HepG2 (cell line): ENCODE data around the gene ST3GAL2. TPM values are rescaled to one million over a fixed set of nuclear protein-coding genes. Genes with fewer than 3 reads are reported as not detected.

Experiments used
- FIP1L1 ChIP-seq: fragments of 200-400 bp; formaldehyde crosslinking; IDR thresholded peaks from 2 replicates; pipeline ENCODE4 v1.6.1; 2018; ENCODE audit warnings: low read depth, mild to moderate bottlenecking, low read length, moderate library complexity, borderline replicate concordance; ENCODE audit not compliant: insufficient read depth
- FOSL2 ChIP-seq: sonication (generic); formaldehyde crosslinking; IDR thresholded peaks from 2 replicates; pipeline ENCODE4 v1.4.0; 2020; ENCODE audit warnings: missing genetic modification reagents
- HES4 ChIP-seq: sonication (generic); formaldehyde crosslinking; IDR thresholded peaks from 2 replicates; pipeline ENCODE4 v1.9.0; 2021; ENCODE audit warnings: mild to moderate bottlenecking, missing genetic modification reagents, borderline replicate concordance
- HNRNPUL1 ChIP-seq: fragments of 200-400 bp; formaldehyde crosslinking; IDR thresholded peaks from 2 replicates; pipeline ENCODE4 v1.6.1; 2017; ENCODE audit warnings: low read depth, mild to moderate bottlenecking, low read length, moderate library complexity
- KDM2A ChIP-seq: sonication (generic); formaldehyde crosslinking; IDR thresholded peaks from 2 replicates; pipeline ENCODE4 v1.4.0; 2020; ENCODE audit warnings: low read depth, missing genetic modification reagents, borderline replicate concordance
- MTERF4 ChIP-seq: sonication (generic); formaldehyde crosslinking; IDR thresholded peaks from 2 replicates; pipeline ENCODE4 v1.8.0; 2023; ENCODE audit warnings: mild to moderate bottlenecking, missing genetic modification reagents
- MTF2 ChIP-seq: sonication (generic); formaldehyde crosslinking; IDR thresholded peaks from 2 replicates; pipeline ENCODE4 v1.5.0; 2020; ENCODE audit warnings: missing genetic modification reagents, borderline replicate concordance
- SNRNP70 ChIP-seq: fragments of 200-400 bp; formaldehyde crosslinking; IDR thresholded peaks from 2 replicates; pipeline ENCODE4 v1.6.1; 2017; ENCODE audit warnings: mild to moderate bottlenecking, low read depth, low read length, moderate library complexity
- TCF12 ChIP-seq, 2 experiments: fragments of 450-650 bp in 1 of 2; sonication (generic) in 1 of 2; formaldehyde crosslinking in 1 of 2; IDR thresholded peaks; 2 replicates each; pipeline versions ENCODE4 v1.6.1 to v1.8.0; 2017 to 2022; ENCODE audit warnings: antibody characterized with exemption in 1 of 2, mild to moderate bottlenecking in 1 of 2, missing genetic modification reagents in 1 of 2, moderate library complexity in 1 of 2
- ZNF891 ChIP-seq: sonication (generic); formaldehyde crosslinking; IDR thresholded peaks from 2 replicates; pipeline ENCODE4 v1.5.0; 2020; ENCODE audit warnings: mild to moderate bottlenecking, missing genetic modification reagents
- polyA plus RNA-seq, 8 experiments: library from polyadenylated mRNA; depleted of rRNA in 3 of 8; stranded (reverse) in 7 of 8; unstranded in 1 of 8; fragments of >200 nt; fragmentation: Illumina TruSeq in 4 of 8; extraction: Trizol in 4 of 8; gene quantifications; 2 replicates each; pipeline versions ENCODE4 v1.2.1 to v1.2.3, GENCODE V29; 2011 to 2016; ENCODE audit warnings: low read depth in 4 of 8, missing spikeins in 1 of 8, mixed read lengths in 1 of 8; ENCODE audit not compliant: insufficient read depth in 1 of 8
- total RNA-seq, 5 experiments: library from RNA; depleted of rRNA; stranded (reverse); fragments of >200 nt; fragmentation: Illumina TruSeq; extraction: Trizol; gene quantifications; 2 replicates each; pipeline ENCODE4 v1.2.3, GENCODE V29; 2016; ENCODE audit warnings: low read depth in 1 of 5

Gene ST3GAL2
- total and polyA plus RNA-seq, 2 of the 13 experiments (the other 11 are each of a cell fraction or from before 2014, with no cell fraction given), result 16.3 to 24.9 TPM

GRCh38 chr16:70429888-70430666 lies 8.8 kb downstream of the ST3GAL2 start (continued):
- TF ChIP-seq TCF12 (IDR thresholded peaks at IDR 0.05) (no peak), TCF12 (CRISPR knock-in tag; IDR thresholded peaks at IDR 0.05) (no peak), HES4 (CRISPR knock-in tag) (0 out of 2 replicates have a peak, but pooled peaks have one; percentile 8), SNRNP70 (no peak), KDM2A (CRISPR knock-in tag) (peak; percentile 19; the same call in 1 of the 2 replicates), FOSL2 (CRISPR knock-in tag) (no peak; the same call in 1 of the 2 replicates), MTF2 (CRISPR knock-in tag) (no peak), MTERF4 (CRISPR knock-in tag) (no peak), ZNF891 (CRISPR knock-in tag) (0 out of 2 replicates have a peak, but pooled peaks have one; percentile 21), FIP1L1 (0 out of 2 replicates have a peak, but pooled peaks have one; percentile 14), HNRNPUL1 (no peak)
